ENCODE results near the gene MAP3K7.

The MAP3K7 gene

GRCh38 chr6:90586836-90587638 is at the start of gene MAP3K7:
Gene MAP3K7 (minus strand): TSS chr6:90587072. CDS start chr6:90586883, 189 bp downstream.
- DNase-seq (ENCODE audit: low spot score), result peak; percentile 48

GRCh38 chr6:90631046-90631445 is 44.2 kb upstream of the MAP3K7 start:
- DNase-seq (ENCODE audit: low spot score), result no peak

GRCh38 chr6:90621581-90621980 is 34.7 kb upstream of the MAP3K7 start:
- DNase-seq (ENCODE audit: low spot score), result no peak

DNA sequence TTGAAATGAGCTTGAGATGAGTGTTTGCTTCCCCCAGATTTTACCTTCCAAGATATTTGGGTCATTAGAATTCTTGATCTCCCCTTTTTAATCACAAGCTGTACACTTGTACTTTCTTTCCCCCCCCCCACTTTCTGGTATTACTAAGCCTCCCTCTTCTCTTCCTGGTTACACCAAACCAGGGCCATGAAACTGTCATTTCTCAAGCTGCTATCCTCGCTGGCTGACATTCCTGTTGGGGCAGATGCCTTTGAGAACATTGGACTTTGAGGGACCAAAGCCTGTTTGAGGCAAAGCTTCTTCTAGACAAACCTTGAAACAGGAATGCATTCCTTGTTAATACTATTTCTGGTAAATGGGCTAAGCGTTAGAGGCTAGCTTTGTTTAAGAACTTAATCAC is 32.3 kb upstream of the MAP3K7 start:
- no peak for DNase-seq (ENCODE audit: low spot score)

DNA sequence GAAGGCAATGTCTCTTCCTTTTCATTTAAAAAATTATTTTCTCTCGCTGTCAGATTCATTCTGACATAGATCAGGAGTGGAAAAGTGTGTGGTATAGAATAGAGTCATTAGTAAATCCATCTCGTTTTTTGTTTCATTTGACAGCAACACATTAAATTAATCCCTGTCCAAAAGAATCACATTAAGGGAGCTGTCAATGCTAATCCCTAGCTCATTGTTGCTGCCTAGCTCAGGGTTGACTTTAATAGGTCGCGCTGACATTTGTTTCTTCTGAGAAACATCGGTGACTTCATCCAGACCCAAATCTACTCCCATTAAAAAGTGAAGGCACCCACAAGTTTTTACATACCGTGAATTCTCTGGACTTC is 25.4 kb upstream of the MAP3K7 start:
- no peak for DNase-seq (ENCODE audit: low spot score)

DNA sequence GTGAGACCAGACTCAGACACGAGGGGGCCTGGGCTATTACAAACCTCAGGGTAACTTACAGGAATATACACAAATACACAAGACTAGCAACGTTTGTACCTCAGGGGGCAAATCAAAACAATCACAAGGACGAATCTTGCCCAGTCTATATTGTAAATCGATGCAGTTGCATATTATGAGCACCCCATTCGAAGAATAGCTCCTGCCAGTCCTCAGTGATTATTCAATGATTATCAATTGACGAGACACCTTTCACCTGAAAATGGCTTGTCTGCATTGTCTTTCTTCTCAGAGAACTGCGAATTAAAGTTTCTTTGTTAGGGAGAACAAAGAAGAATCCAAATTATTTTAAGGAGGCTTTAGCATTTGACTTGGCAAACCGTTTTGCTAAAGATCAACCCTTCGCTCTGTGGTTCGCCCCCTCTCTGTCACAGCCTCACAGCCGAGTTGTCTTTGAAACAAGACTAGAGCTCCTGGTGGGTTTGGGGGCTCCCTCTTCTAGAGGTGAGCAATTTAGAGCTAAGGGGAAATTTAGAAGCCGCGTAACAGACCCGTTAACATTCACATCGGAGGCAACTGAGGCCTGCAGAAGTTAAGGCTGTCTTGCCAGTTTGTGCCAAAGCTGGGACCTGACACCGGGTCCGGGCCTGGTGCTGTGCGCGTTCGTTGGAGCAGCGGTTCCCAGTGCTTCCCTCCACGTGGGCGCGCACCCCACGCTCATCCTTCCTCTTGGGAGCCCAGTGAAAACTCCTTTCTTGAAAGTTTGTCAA is 24.9 kb upstream of the MAP3K7 start:
- DNase-seq (ENCODE audit: low spot score), result peak; percentile 16

- peak; percentile 29 for DNase-seq (ENCODE audit: low spot score)
Measured at GRCh38 chr6:90610751-90611542, 24.1 kb upstream of the MAP3K7 start.

DNA sequence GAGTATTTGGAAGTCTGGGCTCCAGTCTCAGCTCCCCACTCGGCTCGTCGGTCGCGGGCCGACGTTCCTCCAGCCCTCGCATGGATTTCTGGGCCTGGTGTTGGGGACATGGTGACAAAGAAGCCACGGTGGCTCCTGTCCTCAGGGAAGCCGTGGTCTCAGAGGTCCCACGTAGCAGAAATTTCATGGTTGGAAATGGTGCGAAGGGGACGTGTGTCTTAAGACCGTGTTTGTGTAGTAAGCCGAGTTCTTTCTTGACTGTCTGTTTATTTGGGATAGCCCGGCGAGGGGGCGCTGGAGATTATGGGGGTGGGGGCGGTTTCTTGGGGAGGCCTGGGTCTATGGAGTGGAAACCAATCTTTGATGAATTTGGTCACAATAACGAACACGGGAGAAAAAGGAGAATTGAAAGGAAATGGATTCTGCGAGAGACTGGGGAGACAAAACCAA is 23.5 kb upstream of the MAP3K7 start:
- DNase-seq (ENCODE audit: low spot score), result no peak

GRCh38 chr6:90605749-90606340 is 19.0 kb upstream of the MAP3K7 start:
- DNase-seq (ENCODE audit: low spot score), result no peak

DNA sequence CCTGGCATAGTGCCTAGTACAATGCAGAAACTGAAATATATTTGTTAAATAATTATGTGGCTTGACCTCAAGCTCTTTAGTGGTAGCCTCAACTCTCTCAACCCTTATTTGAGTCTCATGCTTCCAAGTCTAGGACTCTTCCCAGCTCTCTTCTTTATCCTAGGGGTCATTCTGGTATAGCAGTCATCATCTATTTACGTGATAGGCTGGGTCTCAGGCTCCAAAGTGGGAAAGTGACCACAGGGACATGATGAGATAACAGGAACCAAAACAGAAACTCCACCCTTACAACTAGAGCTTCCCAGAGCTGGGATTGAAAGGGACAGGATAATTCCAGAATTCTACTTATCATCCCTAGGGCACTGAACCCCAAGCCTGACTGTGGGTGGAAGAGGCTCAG is 17.7 kb upstream of the MAP3K7 start:
- DNase-seq (ENCODE audit: low spot score), result no peak

GRCh38 chr6:90599151-90599550 is 12.3 kb upstream of the MAP3K7 start:
- DNase-seq (ENCODE audit: low spot score), result no peak

DNA sequence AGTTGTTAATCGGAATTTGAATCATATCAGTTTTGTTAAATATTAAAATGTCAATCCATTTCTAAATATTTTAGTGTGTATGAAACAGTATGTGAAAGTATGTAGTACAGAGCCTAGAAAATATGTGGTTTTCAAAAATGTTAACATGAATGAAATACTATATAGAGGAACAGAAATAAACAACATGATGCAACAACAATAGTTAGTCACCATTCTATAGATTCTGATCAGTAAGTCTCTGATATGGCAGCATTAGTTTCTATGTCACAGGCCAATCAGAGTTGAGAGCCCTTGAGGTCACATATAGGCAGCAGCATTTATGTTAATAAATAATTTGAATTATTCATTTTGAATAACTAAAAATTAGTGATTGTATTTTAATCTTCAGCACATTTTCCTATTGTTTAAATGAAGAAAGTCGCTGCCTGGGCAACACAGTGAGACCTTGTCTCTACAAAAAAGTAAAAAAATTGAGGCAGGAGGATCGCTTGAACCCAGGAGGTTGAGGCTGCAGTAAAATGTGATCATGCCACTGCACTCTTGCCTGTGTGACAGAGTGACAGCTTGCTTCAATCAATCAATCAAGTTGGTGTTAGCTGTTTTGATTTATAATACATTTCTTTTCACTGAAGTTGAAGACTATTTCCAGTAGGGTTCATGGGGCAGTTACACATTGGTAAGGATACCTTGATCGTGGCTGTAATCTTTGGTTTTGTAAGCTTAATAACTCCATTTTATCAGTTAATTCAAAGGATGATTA is 11.5 kb upstream of the MAP3K7 start:
- no peak for DNase-seq (ENCODE audit: low spot score)

GRCh38 chr6:90596967-90597539 is 10.2 kb upstream of the MAP3K7 start:
- no peak for DNase-seq (ENCODE audit: low spot score)

DNA sequence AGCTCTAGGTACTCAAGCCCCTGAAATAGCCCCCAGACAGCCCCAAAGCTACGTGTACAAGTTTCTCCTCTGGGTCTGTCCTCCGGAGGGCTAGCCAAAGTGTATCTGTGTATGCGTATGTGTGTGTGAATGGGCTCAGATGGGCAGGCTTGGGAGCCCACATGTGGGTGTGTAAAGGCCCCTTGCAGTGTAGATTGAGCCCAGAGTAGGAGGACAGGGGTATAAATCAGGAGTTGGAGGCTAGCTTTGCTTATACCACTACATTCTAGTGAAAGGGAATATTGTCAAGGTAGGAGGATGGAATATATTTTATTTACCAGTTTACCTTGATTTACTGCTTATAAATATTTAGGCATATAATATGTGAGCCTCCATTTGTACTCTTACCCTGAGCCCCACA is 9.0 kb upstream of the MAP3K7 start:
- DNase-seq (ENCODE audit: low spot score), result no peak

- peak; percentile 4 for DNase-seq (ENCODE audit: low spot score)
Measured at GRCh38 chr6:90586546-90586835, 381 bp downstream of the MAP3K7 start.

- DNase-seq (ENCODE audit: low spot score), result no peak
Measured at GRCh38 chr6:90584636-90585255, 2.1 kb downstream of the MAP3K7 start.

GRCh38 chr6:90583836-90584481 is 2.9 kb downstream of the MAP3K7 start:
- no peak for DNase-seq (ENCODE audit: low spot score)

GRCh38 chr6:90583179-90583835 is 3.6 kb downstream of the MAP3K7 start:
- no peak for DNase-seq (ENCODE audit: low spot score)

DNA sequence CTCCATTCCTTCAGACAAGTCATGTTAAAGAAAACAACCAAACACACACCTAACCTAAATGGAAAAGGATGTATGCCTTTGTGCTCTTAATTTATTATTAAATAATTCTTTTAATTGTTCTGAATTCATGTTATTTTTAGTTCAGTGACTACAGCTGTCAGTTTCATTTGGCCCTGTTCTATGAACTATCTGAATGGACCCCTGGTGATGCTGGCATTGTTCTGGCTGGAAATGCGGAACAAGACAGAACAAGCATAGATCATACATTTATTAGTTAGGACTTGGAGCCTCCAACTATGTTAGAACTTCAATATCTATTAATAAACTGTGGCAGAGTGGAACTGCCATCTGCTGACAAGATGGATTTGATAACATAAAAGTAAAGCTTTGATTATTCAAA is 5.7 kb downstream of the MAP3K7 start:
- no peak for DNase-seq (ENCODE audit: low spot score)
